PC-9 (cell line): ENCODE results near the gene RNF111.

Experiments
- CTCF ChIP-seq: fragments of 200-600 bp; sonication (generic); conservative IDR thresholded peaks from 2 replicates; pipeline ENCODE4 v1.6.1; 2017; ENCODE audit warnings: mixed run types, antibody characterized with exemption, mild to moderate bottlenecking, moderate library complexity
- EZH2 ChIP-seq: fragments of 200-600 bp; sonication (generic); IDR thresholded peaks from 2 replicates; pipeline ENCODE4 v1.8.0; 2017; ENCODE audit warnings: antibody characterized with exemption, low read depth

GRCh38 chr15:58977887-58978286 is 9.6 kb upstream of the RNF111 start:
- no peak for TF ChIP-seq EZH2
- TF ChIP-seq CTCF: no peak
